H1 (cell line): ENCODE results near the gene FOXK1. TPM values are rescaled to one million over a fixed set of nuclear protein-coding genes. Genes with fewer than 3 reads are reported as not detected.

Experiments used
- CTCF ChIA-PET: fragments of 300-600 bp; sonication (Branson Sonifier 250); formaldehyde crosslinking; loops from one replicate; lab custom pipeline; 2021; ENCODE audit not compliant: partially characterized antibody; lab: Charles Lee
- POLR2A ChIA-PET: fragments of 300-600 bp; sonication (Branson Sonifier 250); formaldehyde crosslinking; loops from one replicate; lab custom pipeline; 2021; ENCODE audit warnings: inconsistent platforms; ENCODE audit not compliant: partially characterized antibody; lab: Charles Lee
- DNase-seq, 2 experiments: peaks; one replicate each; pipeline versions ENCODE4 v3.0.0 to v3.0.0-alpha.2; 2010 to 2022; ENCODE audit warnings: low spot score in 2 of 2, low read depth in 1 of 2, mixed read lengths in 1 of 2
- FAIRE-seq: peaks from 2 replicates; lab custom pipeline; 2011; peaks lifted over from hg19 to GRCh38; lab: Jason Lieb, UNC
- H2AFZ ChIP-seq: 2 replicates; pipeline ENCODE4 v1.8.1; 2012; ENCODE audit warnings: low read length, inconsistent platforms
- H2AK5ac ChIP-seq: 2 replicates; pipeline ENCODE4 v1.6.1; 2013; ENCODE audit warnings: low read depth, low read length
- H2BK120ac ChIP-seq: replicated peaks from 2 replicates; pipeline ENCODE3; 2013; ENCODE audit warnings: low read depth, low read length, inconsistent platforms
- H2BK12ac ChIP-seq: 2 replicates; pipeline ENCODE4 v1.6.1; 2013; ENCODE audit warnings: low read depth, low read length
- H2BK15ac ChIP-seq: 2 replicates; pipeline ENCODE4 v1.6.1; 2013; ENCODE audit warnings: low read length
- H2BK20ac ChIP-seq: 2 replicates; pipeline ENCODE4 v1.6.1; 2013; ENCODE audit warnings: low read length
- H2BK5ac ChIP-seq: 2 replicates; pipeline ENCODE4 v1.6.1; 2013; ENCODE audit warnings: low read depth, low read length
- H3K14ac ChIP-seq: 2 replicates; pipeline ENCODE4 v1.6.1; 2013; ENCODE audit warnings: inconsistent platforms; ENCODE audit not compliant: insufficient read length
- H3K18ac ChIP-seq: 2 replicates; pipeline ENCODE4 v1.6.1; 2013; ENCODE audit warnings: low read length; ENCODE audit errors: extremely low read depth
- H3K23ac ChIP-seq: 2 replicates; pipeline ENCODE4 v1.6.1; 2013; ENCODE audit warnings: inconsistent platforms; ENCODE audit not compliant: insufficient read length
- H3K23me2 ChIP-seq: 2 replicates; pipeline ENCODE4 v1.6.1; 2013; ENCODE audit warnings: low read depth, low read length
- H3K27ac ChIP-seq: 2 replicates; pipeline ENCODE4 v1.6.1; 2011; ENCODE audit warnings: low read depth, low read length, inconsistent platforms
- H3K27me3 ChIP-seq, 4 experiments: replicated peaks in 1 of 4; 1 replicate in 1 of 4; 2 replicates in 3 of 4; pipeline versions ENCODE4 v1.6.1 to v1.8.1; 2011 to 2013; ENCODE audit warnings: low read length in 3 of 4, mild to moderate bottlenecking in 3 of 4, inconsistent platforms in 2 of 4, mixed read lengths in 2 of 4, moderate library complexity in 1 of 4; ENCODE audit not compliant: control insufficient read depth in 3 of 4, insufficient read depth in 3 of 4; ENCODE audit errors: extremely low read depth in 1 of 4
- H3K36me3 ChIP-seq, 4 experiments: 2 replicates each; pipeline versions ENCODE4 v1.6.1 to v1.8.1; 2011 to 2013; ENCODE audit warnings: mild to moderate bottlenecking in 4 of 4, low read length in 3 of 4, moderate library complexity in 2 of 4, control low read depth in 1 of 4, inconsistent platforms in 1 of 4; ENCODE audit not compliant: insufficient read depth in 4 of 4, control insufficient read depth in 2 of 4
- H3K4ac ChIP-seq: replicated peaks from 2 replicates; pipeline ENCODE3; 2013; ENCODE audit warnings: low read length, low read depth, mixed read lengths, inconsistent platforms; ENCODE audit not compliant: insufficient read length
- H3K4me1 ChIP-seq, 4 experiments: replicated peaks in 1 of 4; 1 replicate in 1 of 4; 2 replicates in 3 of 4; pipeline versions ENCODE4 v1.6.1 to v1.8.1; 2011 to 2013; ENCODE audit warnings: low read length in 3 of 4, inconsistent platforms in 2 of 4, mixed read lengths in 1 of 4; ENCODE audit not compliant: insufficient read depth in 4 of 4, control insufficient read depth in 3 of 4
- H3K4me2 ChIP-seq, 2 experiments: 2 replicates each; pipeline versions ENCODE4 v1.6.1 to v1.8.1; 2011 to 2013; ENCODE audit warnings: low read depth in 2 of 2, low read length in 2 of 2, control low read depth in 1 of 2, inconsistent platforms in 1 of 2, mild to moderate bottlenecking in 1 of 2; ENCODE audit not compliant: insufficient read depth in 1 of 2
- H3K4me3 ChIP-seq, 4 experiments: fragments of 200-600, 300-600 bp in 1 of 4; sonication (generic), shearing (Covaris generic), sonication (Bioruptor Twin) in 1 of 4; 2 replicates each; pipeline versions ENCODE4 v1.5.1 to v1.8.1; 2011 to 2016; ENCODE audit warnings: low read length in 4 of 4, low read depth in 3 of 4, control low read depth in 2 of 4, inconsistent platforms in 2 of 4, mild to moderate bottlenecking in 2 of 4, mixed read lengths in 1 of 4, moderate library complexity in 1 of 4; ENCODE audit not compliant: insufficient read depth in 2 of 4; ENCODE audit errors: extremely low read depth in 1 of 4
- H3K56ac ChIP-seq: replicated peaks from 2 replicates; pipeline ENCODE3; 2013; ENCODE audit warnings: low read depth, mild to moderate bottlenecking, mixed read lengths, low read length, inconsistent platforms; ENCODE audit not compliant: insufficient read length
- H3K79me1 ChIP-seq: 2 replicates; pipeline ENCODE4 v1.6.1; 2013; ENCODE audit warnings: low read depth, low read length, control low read depth
- H3K79me2 ChIP-seq, 2 experiments: 2 replicates each; pipeline versions ENCODE4 v1.6.1 to v1.8.1; 2012 to 2013; ENCODE audit warnings: low read length in 2 of 2, mild to moderate bottlenecking in 2 of 2, inconsistent platforms in 1 of 2; ENCODE audit not compliant: insufficient read depth in 2 of 2, control insufficient read depth in 1 of 2
- H3K9ac ChIP-seq, 4 experiments: replicated peaks in 1 of 4; 1 replicate in 1 of 4; 2 replicates in 3 of 4; pipeline versions ENCODE4 v1.6.1 to v1.8.1; 2011 to 2013; ENCODE audit warnings: low read depth in 3 of 4, low read length in 3 of 4, control low read depth in 2 of 4, mild to moderate bottlenecking in 2 of 4, moderate library complexity in 2 of 4, inconsistent platforms in 1 of 4; ENCODE audit errors: extremely low read depth in 1 of 4
- H3K9me3 ChIP-seq, 2 experiments: 2 replicates each; pipeline versions ENCODE4 v1.6.1 to v1.8.1; 2012 to 2013; ENCODE audit warnings: mild to moderate bottlenecking in 2 of 2, moderate library complexity in 2 of 2, control low read depth in 1 of 2, inconsistent platforms in 1 of 2, low read depth in 1 of 2, low read length in 1 of 2, mixed read lengths in 1 of 2; ENCODE audit not compliant: insufficient read depth in 2 of 2
- H4K20me1 ChIP-seq, 2 experiments: replicated peaks in 1 of 2; 2 replicates each; pipeline versions ENCODE3 to v1.8.1; 2011 to 2013; ENCODE audit warnings: inconsistent platforms in 2 of 2, low read length in 2 of 2, mild to moderate bottlenecking in 1 of 2; ENCODE audit not compliant: insufficient read depth in 2 of 2, control insufficient read depth in 1 of 2
- H4K5ac ChIP-seq: 2 replicates; pipeline ENCODE4 v1.6.1; 2013; ENCODE audit warnings: low read length, low read depth, mixed read lengths, inconsistent platforms; ENCODE audit not compliant: insufficient read length
- H4K8ac ChIP-seq: 2 replicates; pipeline ENCODE4 v1.8.0; 2013; ENCODE audit warnings: mild to moderate bottlenecking, moderate library complexity, low read length, inconsistent platforms; ENCODE audit not compliant: insufficient read depth; ENCODE audit errors: extremely low read depth
- H4K91ac ChIP-seq: replicated peaks from 2 replicates; pipeline ENCODE3; 2013; ENCODE audit warnings: low read length, mixed read lengths, inconsistent platforms; ENCODE audit not compliant: insufficient read length
- BACH1 ChIP-seq: IDR thresholded peaks from 2 replicates; pipeline ENCODE4 v1.6.1; 2012; ENCODE audit warnings: low read length, improper control_type of control experiment
- GABPA ChIP-seq: IDR thresholded peaks from 2 replicates; pipeline ENCODE4 v1.6.1; 2011; ENCODE audit warnings: mild to moderate bottlenecking, low read length, moderate library complexity, borderline replicate concordance; ENCODE audit not compliant: insufficient read depth
- HDAC2 ChIP-seq, 2 experiments: fragments of 300-600 bp in 1 of 2; sonication (generic) in 1 of 2; IDR thresholded peaks; 2 replicates each; pipeline ENCODE4 v1.6.1; 2011 to 2012; ENCODE audit warnings: low read depth in 2 of 2, low read length in 2 of 2, mild to moderate bottlenecking in 2 of 2, moderate library complexity in 2 of 2, borderline replicate concordance in 1 of 2, inconsistent platforms in 1 of 2
- NRF1 ChIP-seq: IDR thresholded peaks from 2 replicates; pipeline ENCODE4 v1.6.1; 2011; ENCODE audit warnings: mild to moderate bottlenecking, low read depth, low read length, improper control_type of control experiment
- POLR2A ChIP-seq, 2 experiments: IDR thresholded peaks; 1 replicate in 1 of 2; 2 replicates in 1 of 2; pipeline ENCODE4 v1.6.1; 2011; ENCODE audit warnings: low read depth in 2 of 2, low read length in 2 of 2, mild to moderate bottlenecking in 2 of 2; ENCODE audit errors: control extremely low read depth in 1 of 2
- POLR2AphosphoS5 ChIP-seq: IDR thresholded peaks from 2 replicates; pipeline ENCODE4 v1.6.1; 2011; ENCODE audit warnings: low read depth, low read length
- SRF ChIP-seq: IDR thresholded peaks from 2 replicates; pipeline ENCODE4 v1.6.1; 2011; ENCODE audit warnings: mild to moderate bottlenecking, low read depth, low read length, moderate library complexity
- SUZ12 ChIP-seq: fragments of 200-600 bp; sonication (generic); IDR thresholded peaks from 2 replicates; pipeline ENCODE4 v1.6.1; 2012; ENCODE audit warnings: mild to moderate bottlenecking, inconsistent platforms, low read length, moderate library complexity, mixed read lengths
- WGBS, 2 experiments: shearing (Covaris generic) in 1 of 2; methylation state at CpG; one replicate each; pipeline versions ENCODE4 v1.1.6 to v1.1.7; 2013 to 2015; ENCODE audit warnings: low lambda C conversion rate in 2 of 2, mixed read lengths in 2 of 2, inconsistent platforms in 1 of 2, low coverage in 1 of 2, missing lambda C conversion rate in 1 of 2; ENCODE audit not compliant: insufficient replicate concordance in 2 of 2, insufficient coverage in 1 of 2, insufficient read length in 1 of 2; ENCODE audit errors: extremely low coverage in 1 of 2, missing lambda C conversion rate in 1 of 2; 5-methylcytosine and 5-hydroxymethylcytosine counted together
- polyA plus RNA-seq, 7 experiments: library from polyadenylated mRNA; depleted of rRNA in 3 of 7; stranded (reverse) in 5 of 7; unstranded in 2 of 7; fragments of >200 nt in 5 of 7; fragments of 200-250 nt in 2 of 7; gene quantifications; 1 replicate in 5 of 7; 2 replicates in 1 of 7; 4 replicates in 1 of 7; pipeline versions ENCODE4 v1.2.1 to v1.2.3, GENCODE V29; 2011 to 2013; ENCODE audit warnings: missing spikeins in 2 of 7, mixed read lengths in 2 of 7
- total RNA-seq: library from RNA; stranded (reverse); fragmentation: NEBNext Ultra II Directional; extraction: Animal tissue kit (Norgen Biotek cat#: 25700); gene quantifications from 2 replicates; pipeline ENCODE4 v1.2.1, GENCODE V29; 2021
- TF ChIP-seq, protein P1 (sequence below), 3 experiments: IDR thresholded peaks; 1 replicate in 2 of 3; 2 replicates in 1 of 3; pipeline versions ENCODE4 v1.5.1 to v1.6.1; 2011; ENCODE audit warnings: low read length in 3 of 3, mild to moderate bottlenecking in 3 of 3, inconsistent platforms in 2 of 3, low read depth in 1 of 3, moderate library complexity in 1 of 3; ENCODE audit not compliant: insufficient read depth in 1 of 3; ENCODE audit errors: control extremely low read depth in 1 of 3
- TF ChIP-seq, protein P2 (sequence below): IDR thresholded peaks from 2 replicates; pipeline ENCODE4 v1.6.1; 2011; ENCODE audit warnings: low read length, improper control_type of control experiment

The FOXK1 gene
- total and polyA plus RNA-seq, 2 of the 8 experiments (the other 6 are each of a cell fraction or from before 2014, with no cell fraction given): 2.0 to 8.5 TPM

DNA sequence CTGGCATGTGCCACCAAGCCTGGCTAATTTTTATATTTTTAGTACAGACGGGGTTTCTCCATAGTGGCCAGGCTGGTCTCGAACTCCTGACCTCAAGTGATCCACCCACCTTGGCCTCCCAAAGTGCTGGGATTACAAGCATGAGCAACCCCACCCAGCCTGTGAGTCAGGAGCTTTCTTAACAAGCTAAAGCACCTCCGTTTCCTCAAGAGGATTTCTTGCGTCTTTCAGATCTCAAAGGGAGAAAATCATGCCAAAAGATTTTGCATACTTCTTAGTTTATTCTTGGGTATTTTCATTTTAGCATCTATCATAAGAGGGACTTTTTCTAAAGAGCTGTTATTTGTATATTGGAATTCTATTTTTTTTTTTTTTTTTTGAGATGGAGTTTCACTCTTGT, 47.9 kb upstream of the FOXK1 start:
- no peak overlapping the region for H2BK5ac ChIP-seq
- WGBS, 2 experiments: 96% methylated on average over 4 of the region's 4 CpGs; no CpG with 5 or more reads in 1 of the 2 experiments
- no peaks in the 10 kb centered on the region for H3K36me3 ChIP-seq
- DNase-seq: no peak
- H3K79me1 ChIP-seq: no peaks in the 10 kb centered on the region
- H2AFZ ChIP-seq: no peak overlapping the region
- H3K4me2 ChIP-seq: no peak overlapping the region
- ChIA-PET POLR2A (no interaction called here), CTCF (interaction anchor here (0.8 to 1.1 kb wide), 2 partner anchors 119 to 512 kb away, joined by 3 read pairs; no protein-coding TSS in a partner anchor)
- no peak overlapping the region for H2BK15ac ChIP-seq
- no peak overlapping the region for H3K18ac ChIP-seq
- H3K4ac ChIP-seq: no peak overlapping the region
- H4K8ac ChIP-seq: no peak overlapping the region
- peaks cover 0 to 10% (median 2%) of the 10 kb centered on the region in 4 experiments; a peak in 3 of 7 replicates for H3K27me3 ChIP-seq
- H3K4me3 ChIP-seq: no peak overlapping the region
- no peaks in the 10 kb centered on the region; a peak in 2 of 7 replicates for H3K4me1 ChIP-seq
- H4K5ac ChIP-seq: no peak overlapping the region
- H3K27ac ChIP-seq: no peak overlapping the region
- peaks cover 2% of the 10 kb centered on the region; the same call in 1 of the 2 replicates for H3K23me2 ChIP-seq
- H4K20me1 ChIP-seq: peaks cover 0 to 1% of the 10 kb centered on the region in 2 experiments
- no peak overlapping the region for H2AK5ac ChIP-seq
- no peak overlapping the region for H3K23ac ChIP-seq
- H2BK120ac ChIP-seq: no peak overlapping the region
- no peaks in the 10 kb centered on the region for H3K79me2 ChIP-seq
- H3K56ac ChIP-seq: no peak overlapping the region
- no peak overlapping the region for H2BK20ac ChIP-seq
- no peak for FAIRE-seq
- no peak overlapping the region for H3K9ac ChIP-seq
- H4K91ac ChIP-seq: no peak overlapping the region
- no peak overlapping the region for H2BK12ac ChIP-seq
- no peak overlapping the region for H3K14ac ChIP-seq
- H3K9me3 ChIP-seq: peaks cover 8 to 42% of the 10 kb centered on the region in 2 experiments; a peak in 3 of 4 replicates
- TF ChIP-seq GABPA (no peak), POLR2AphosphoS5 (no peak), HDAC2 (IDR thresholded peaks at IDR 0.05; ENCODE audit: borderline replicate concordance in 1 of 2, low read depth in 2 of 2, low read length in 2 of 2) (no peak), SUZ12 (no peak), SRF (no peak), POLR2A (IDR thresholded peaks at IDR 0.05; ENCODE audit: control extremely low read depth in 1 of 2, low read depth in 2 of 2, low read length in 2 of 2) (no peak), NRF1 (no peak), BACH1 (no peak)
- TF ChIP-seq, protein P1, sequence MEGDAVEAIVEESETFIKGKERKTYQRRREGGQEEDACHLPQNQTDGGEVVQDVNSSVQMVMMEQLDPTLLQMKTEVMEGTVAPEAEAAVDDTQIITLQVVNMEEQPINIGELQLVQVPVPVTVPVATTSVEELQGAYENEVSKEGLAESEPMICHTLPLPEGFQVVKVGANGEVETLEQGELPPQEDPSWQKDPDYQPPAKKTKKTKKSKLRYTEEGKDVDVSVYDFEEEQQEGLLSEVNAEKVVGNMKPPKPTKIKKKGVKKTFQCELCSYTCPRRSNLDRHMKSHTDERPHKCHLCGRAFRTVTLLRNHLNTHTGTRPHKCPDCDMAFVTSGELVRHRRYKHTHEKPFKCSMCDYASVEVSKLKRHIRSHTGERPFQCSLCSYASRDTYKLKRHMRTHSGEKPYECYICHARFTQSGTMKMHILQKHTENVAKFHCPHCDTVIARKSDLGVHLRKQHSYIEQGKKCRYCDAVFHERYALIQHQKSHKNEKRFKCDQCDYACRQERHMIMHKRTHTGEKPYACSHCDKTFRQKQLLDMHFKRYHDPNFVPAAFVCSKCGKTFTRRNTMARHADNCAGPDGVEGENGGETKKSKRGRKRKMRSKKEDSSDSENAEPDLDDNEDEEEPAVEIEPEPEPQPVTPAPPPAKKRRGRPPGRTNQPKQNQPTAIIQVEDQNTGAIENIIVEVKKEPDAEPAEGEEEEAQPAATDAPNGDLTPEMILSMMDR (IDR thresholded peaks at IDR 0.05; ENCODE audit: control extremely low read depth in 1 of 3, insufficient read depth in 1 of 3, low read depth in 1 of 3, low read length in 3 of 3): no peak
- TF ChIP-seq, protein P2, sequence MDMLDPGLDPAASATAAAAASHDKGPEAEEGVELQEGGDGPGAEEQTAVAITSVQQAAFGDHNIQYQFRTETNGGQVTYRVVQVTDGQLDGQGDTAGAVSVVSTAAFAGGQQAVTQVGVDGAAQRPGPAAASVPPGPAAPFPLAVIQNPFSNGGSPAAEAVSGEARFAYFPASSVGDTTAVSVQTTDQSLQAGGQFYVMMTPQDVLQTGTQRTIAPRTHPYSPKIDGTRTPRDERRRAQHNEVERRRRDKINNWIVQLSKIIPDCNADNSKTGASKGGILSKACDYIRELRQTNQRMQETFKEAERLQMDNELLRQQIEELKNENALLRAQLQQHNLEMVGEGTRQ: no peak
